Mesothelial cell of epicardium (in vitro differentiated cells): ENCODE data around the gene CABCOCO1. TPM values are rescaled to one million over a fixed set of nuclear protein-coding genes. Genes with fewer than 3 reads are reported as not detected.
"Not testable (repeated sequence)": the region's sequence is repeated elsewhere in the genome, so short reads cannot be mapped to it uniquely, and the experiment has no call there.

Source experiments
- DNase-seq, 2 experiments: peaks; one replicate each; pipeline ENCODE4 v3.0.0; 2021; ENCODE audit warnings: low spot score in 2 of 2; ENCODE audit not compliant: unreplicated experiment in 2 of 2
- H3K27ac Mint-ChIP-seq: 2 replicates; pipeline ENCODE4 v1.8.0; 2021; ENCODE audit warnings: mixed read lengths
- H3K27me3 Mint-ChIP-seq: 2 replicates; pipeline ENCODE4 v1.8.0; 2021; ENCODE audit warnings: low read depth, mixed read lengths
- H3K36me3 Mint-ChIP-seq: 2 replicates; pipeline ENCODE4 v1.8.0; 2021; ENCODE audit warnings: mixed read lengths
- H3K4me1 Mint-ChIP-seq: 2 replicates; pipeline ENCODE4 v1.8.0; 2021; ENCODE audit warnings: mixed read lengths
- H3K4me3 Mint-ChIP-seq: 2 replicates; pipeline ENCODE4 v1.8.0; 2021; ENCODE audit warnings: mild to moderate bottlenecking, moderate library complexity, mixed read lengths
- H3K9me3 Mint-ChIP-seq: 2 replicates; pipeline ENCODE4 v1.8.0; 2021; ENCODE audit warnings: mixed read lengths
- CTCF ChIP-seq: fragments of 200-600 bp; sonication (generic); IDR thresholded peaks from one replicate; pipeline ENCODE4 v1.5.0; 2021; ENCODE audit warnings: antibody characterized with exemption; ENCODE audit not compliant: unreplicated experiment
- total RNA-seq: library from RNA; stranded (reverse); gene quantifications from 3 replicates; pipeline ENCODE4 v1.2.1, GENCODE V29; 2021

CABCOCO1 gene
- total RNA-seq, 1 donor from 2014 or later = 2.5 TPM

GRCh38 chr10:61719906-61720305 lies 57.2 kb downstream of the CABCOCO1 start:
- Mint-ChIP-seq H3K4me3 (no peak overlapping the region), H3K27me3 (no peaks in the 10 kb centered on the region), H3K9me3 (peaks cover 7% of the 10 kb centered on the region), H3K4me1 (no peaks in the 10 kb centered on the region), H3K27ac (no peak overlapping the region), H3K36me3 (no peaks in the 10 kb centered on the region)
- TF ChIP-seq CTCF = no peak
- no peak for DNase-seq

GRCh38 chr10:61721431-61721830 lies 58.7 kb downstream of the CABCOCO1 start:
- Mint-ChIP-seq H3K4me1 (no peaks in the 10 kb centered on the region), H3K27ac (no peak overlapping the region), H3K27me3 (no peaks in the 10 kb centered on the region), H3K9me3 (peaks cover 8% of the 10 kb centered on the region), H3K36me3 (no peaks in the 10 kb centered on the region), H3K4me3 (no peak overlapping the region)
- no peak for TF ChIP-seq CTCF
- no peak for DNase-seq

- not testable (repeated sequence) for DNase-seq, H3K4me3 Mint-ChIP-seq, H3K4me1 Mint-ChIP-seq, H3K36me3 Mint-ChIP-seq, H3K27me3 Mint-ChIP-seq, H3K27ac Mint-ChIP-seq
- peaks cover 20% of the 10 kb centered on the region for H3K9me3 Mint-ChIP-seq
Measured at GRCh38 chr10:61725221-61725620, 62.5 kb downstream of the CABCOCO1 start.

- H3K9me3 Mint-ChIP-seq = peaks cover 17% of the 10 kb centered on the region
- no peak for DNase-seq
- H3K4me1 Mint-ChIP-seq = peaks cover 25% of the 10 kb centered on the region
- H3K4me3 Mint-ChIP-seq = no peak overlapping the region
- no peak overlapping the region for H3K27ac Mint-ChIP-seq
- H3K27me3 Mint-ChIP-seq = no peaks in the 10 kb centered on the region
- H3K36me3 Mint-ChIP-seq = peaks cover 6% of the 10 kb centered on the region
- TF ChIP-seq CTCF = no peak
Measured at GRCh38 chr10:61729596-61729995, 66.9 kb downstream of the CABCOCO1 start.

- Mint-ChIP-seq H3K27ac (no peak overlapping the region), H3K27me3 (no peaks in the 10 kb centered on the region), H3K4me3 (no peak overlapping the region), H3K36me3 (peaks cover 6% of the 10 kb centered on the region), H3K4me1 (peaks cover 29% of the 10 kb centered on the region), H3K9me3 (peaks cover 13% of the 10 kb centered on the region)
- TF ChIP-seq CTCF = no peak
- DNase-seq = no peak
Measured at GRCh38 chr10:61730671-61731070, 67.9 kb downstream of the CABCOCO1 start.

GRCh38 chr10:61731638-61732037 lies 68.9 kb downstream of the CABCOCO1 start:
- H3K4me3 Mint-ChIP-seq = no peak overlapping the region
- no peak overlapping the region for H3K27ac Mint-ChIP-seq
- H3K27me3 Mint-ChIP-seq = no peaks in the 10 kb centered on the region
- H3K9me3 Mint-ChIP-seq = peaks cover 20% of the 10 kb centered on the region
- no peak for DNase-seq
- H3K36me3 Mint-ChIP-seq = peaks cover 10% of the 10 kb centered on the region
- TF ChIP-seq CTCF = no peak
- peaks cover 29% of the 10 kb centered on the region for H3K4me1 Mint-ChIP-seq
